Activated CD4-positive, alpha-beta T cell treated with anti-CD3 and anti-CD28 coated beads for 36 hours (primary cell): ENCODE data around the gene OR51G2. TPM values are rescaled to one million over a fixed set of nuclear protein-coding genes. Genes with fewer than 3 reads are reported as not detected.

Source experiments
- total RNA-seq, 2 experiments: library from RNA; stranded (reverse); gene quantifications; one replicate each; pipeline ENCODE4 v1.2.3, GENCODE V29; 2021

Gene OR51G2
- total RNA-seq, 2 experiments from 2014 or later: not detected

Other genes with a start within 250 kb of the OR51G2 start
- not detected for gene OR51E2, start 221.5 kb downstream of the OR51G2 start, total RNA-seq
- not detected for gene MMP26, start 214.6 kb downstream of the OR51G2 start, total RNA-seq
- not detected for gene OR51F1, start 149.4 kb downstream of the OR51G2 start, total RNA-seq
- gene OR52R1, start 115.0 kb downstream of the OR51G2 start, total RNA-seq: not detected
- gene OR51F2, start 98.0 kb downstream of the OR51G2 start, total RNA-seq: not detected
- gene OR51S1, start 70.1 kb downstream of the OR51G2 start, total RNA-seq: not detected
- not detected for gene OR51T1, start 37.5 kb downstream of the OR51G2 start, total RNA-seq
- not detected for gene OR51A7, start 15.6 kb downstream of the OR51G2 start, total RNA-seq
- not detected for gene OR51G1, start 5.0 kb upstream of the OR51G2 start, total RNA-seq
- gene OR51A4, start 28.3 kb upstream of the OR51G2 start, total RNA-seq: not detected
- gene OR51A2, start 36.4 kb upstream of the OR51G2 start, total RNA-seq: not detected
- gene OR51L1, start 75.5 kb upstream of the OR51G2 start, total RNA-seq: not detected
- not detected for gene OR52J3, start 127.2 kb upstream of the OR51G2 start, total RNA-seq
- not detected for gene OR52E2, start 140.3 kb upstream of the OR51G2 start, total RNA-seq
- gene OR52E1, start 150.2 kb upstream of the OR51G2 start, total RNA-seq: not detected
- not detected for gene OR52A5, start 219.0 kb upstream of the OR51G2 start, total RNA-seq
- gene OR52A1, start 235.4 kb upstream of the OR51G2 start, total RNA-seq: not detected